Bronchial epithelial cell (primary cell): Measurements from ENCODE around the gene ISG15. TPM values are rescaled to one million over a fixed set of nuclear protein-coding genes. Genes with fewer than 3 reads are reported as not detected.
"Not testable (repeated sequence)": the region's sequence is repeated elsewhere in the genome, so short reads cannot be mapped to it uniquely, and the experiment has no call there.

Experiments
- DNase-seq: peaks from one replicate; pipeline ENCODE4 v3.0.0-alpha.2; 2010; ENCODE audit warnings: low read depth
- FAIRE-seq: peaks from 2 replicates; lab custom pipeline; 2011; peaks lifted over from hg19 to GRCh38; lab: Jason Lieb, UNC
- H3K27me3 ChIP-seq: 2 replicates; pipeline ENCODE4 v1.5.1; 2011; ENCODE audit warnings: low read length; ENCODE audit not compliant: control insufficient read depth, insufficient read depth
- H3K36me3 ChIP-seq: 2 replicates; pipeline ENCODE4 v1.5.1; 2011; ENCODE audit warnings: low read length; ENCODE audit not compliant: control insufficient read depth, insufficient read depth
- H3K4me3 ChIP-seq: 2 replicates; pipeline ENCODE4 v1.5.1; 2011; ENCODE audit warnings: mild to moderate bottlenecking, low read depth, low read length, control low read depth
- CTCF ChIP-seq: IDR thresholded peaks from 2 replicates; pipeline ENCODE4 v1.5.1; 2011; ENCODE audit warnings: mild to moderate bottlenecking, moderate library complexity, low read length, control low read depth, inconsistent platforms; ENCODE audit not compliant: insufficient read depth, severe bottlenecking
- total RNA-seq: library from RNA; depleted of rRNA; stranded (reverse); fragments of >200 nt; gene quantifications from 2 replicates; pipeline ENCODE4 v1.2.1, GENCODE V29; 2014

Gene ISG15
- total RNA-seq, 1 donor from 2014 or later: 18.2 TPM

- no peak for TF ChIP-seq CTCF
- Histone ChIP-seq H3K27me3 (no peaks in the 10 kb centered on the region), H3K4me3 (no peak overlapping the region), H3K36me3 (peaks cover 33% of the 10 kb centered on the region)
- DNase-seq (no peak), FAIRE-seq (peak; percentile 75)
Measured at GRCh38 chr1:1024149-1024770, 11.0 kb downstream of the ISG15 start.

GRCh38 chr1:1024771-1025699 lies 11.7 kb downstream of the ISG15 start:
- peaks cover 33% of the 10 kb centered on the region for H3K36me3 ChIP-seq
- H3K4me3 ChIP-seq: peak overlapping the region; percentile 36
- DNase-seq (peak; percentile 83), FAIRE-seq (no peak)
- TF ChIP-seq CTCF: no peak
- no peaks in the 10 kb centered on the region for H3K27me3 ChIP-seq

GRCh38 chr1:1025730-1026129 lies 12.4 kb downstream of the ISG15 start:
- Histone ChIP-seq H3K4me3 (no peak overlapping the region), H3K36me3 (peaks cover 33% of the 10 kb centered on the region), H3K27me3 (no peaks in the 10 kb centered on the region)
- no peak for TF ChIP-seq CTCF
- no peak for DNase-seq
- no peak for FAIRE-seq

- no peak overlapping the region for H3K4me3 ChIP-seq
- peaks cover 33% of the 10 kb centered on the region for H3K36me3 ChIP-seq
- H3K27me3 ChIP-seq: no peaks in the 10 kb centered on the region
- FAIRE-seq (no peak), DNase-seq (no peak)
- no peak for TF ChIP-seq CTCF
Measured at GRCh38 chr1:1026599-1027413, 13.5 kb downstream of the ISG15 start.

- DNase-seq (no peak), FAIRE-seq (no peak)
- H3K4me3 ChIP-seq: no peak overlapping the region
- peaks cover 28% of the 10 kb centered on the region for H3K36me3 ChIP-seq
- no peaks in the 10 kb centered on the region for H3K27me3 ChIP-seq
- no peak for TF ChIP-seq CTCF
Measured at GRCh38 chr1:1027791-1028190, 14.5 kb downstream of the ISG15 start.

- not testable (repeated sequence) for H3K4me3 ChIP-seq, H3K27me3 ChIP-seq, DNase-seq
- FAIRE-seq: peak; percentile 97
- peaks cover 26% of the 10 kb centered on the region for H3K36me3 ChIP-seq
Measured at GRCh38 chr1:1030867-1031658, 17.8 kb downstream of the ISG15 start.
